Transverse colon (tissue), 4 donors: ENCODE results near the gene MYPN. TPM values are rescaled to one million over a fixed set of nuclear protein-coding genes. Genes with fewer than 3 reads are reported as not detected.
A peak's percentile ranks its signal among the peaks of the same experiment; 100 is the strongest.

ENCODE experiments used
- DNase-seq: peaks from one replicate; pipeline ENCODE4 v3.0.0-alpha.2; 2019
- H3K27ac ChIP-seq, 4 donors: fragments of 200-600 bp; sonication (generic); 2 replicates each; pipeline ENCODE4 v1.5.1; 2016 to 2018; ENCODE audit warnings: inconsistent platforms in 4 of 4
- H3K27me3 ChIP-seq: fragments of 200-600 bp; sonication (generic); 2 replicates; pipeline ENCODE4 v1.5.1; 2017; ENCODE audit warnings: inconsistent platforms
- H3K36me3 ChIP-seq, 4 donors: fragments of 200-600 bp; sonication (generic); 2 replicates each; pipeline ENCODE4 v1.5.1; 2017 to 2019; ENCODE audit warnings: inconsistent platforms in 4 of 4
- H3K4me1 ChIP-seq, 4 donors: fragments of 200-600 bp; sonication (generic); 2 replicates each; pipeline ENCODE4 v1.5.1; 2017 to 2020; ENCODE audit warnings: inconsistent platforms in 4 of 4
- H3K4me3 ChIP-seq, 4 donors: fragments of 200-600 bp; sonication (generic); 1 replicate in 1 of 4; 2 replicates in 3 of 4; pipeline versions ENCODE4 v1.5.1 to v1.6.1; 2017 to 2019; ENCODE audit warnings: inconsistent platforms in 4 of 4
- H3K9me3 ChIP-seq, 2 donors: fragments of 200-600 bp; sonication (generic); 2 replicates each; pipeline ENCODE4 v1.5.1; 2017 to 2019; ENCODE audit warnings: inconsistent platforms in 2 of 2
- CTCF ChIP-seq, 5 experiments: fragments of 200-600 bp in 3 of 5; fragments of 450-650 bp in 2 of 5; sonication (generic) in 3 of 5; IDR thresholded peaks; 1 replicate in 2 of 5; 2 replicates in 3 of 5; pipeline ENCODE4 v1.5.1; 2016 to 2017; ENCODE audit warnings: antibody characterized with exemption in 5 of 5, inconsistent platforms in 3 of 5, mild to moderate bottlenecking in 2 of 5, moderate library complexity in 1 of 5
- EP300 ChIP-seq: sonication (generic); formaldehyde crosslinking; IDR thresholded peaks from one replicate; pipeline ENCODE4 v1.6.1; 2017; ENCODE audit warnings: antibody characterized with exemption, low read depth
- POLR2A ChIP-seq: fragments of 450-650 bp; IDR thresholded peaks from one replicate; pipeline ENCODE4 v1.6.1; 2016; ENCODE audit warnings: antibody characterized with exemption, mild to moderate bottlenecking, moderate library complexity
- POLR2AphosphoS5 ChIP-seq, 3 donors: sonication (generic); formaldehyde crosslinking; IDR thresholded peaks; one replicate each; pipeline ENCODE4 v1.6.1; 2016; ENCODE audit warnings: antibody characterized with exemption in 3 of 3
- WGBS, 2 donors: methylation state at CpG; one replicate each; pipeline ENCODE4 v1.1.5; 2018; ENCODE audit warnings: low coverage in 1 of 2; 5-methylcytosine and 5-hydroxymethylcytosine counted together
- in situ Hi-C, 4 donors: fragments of 200-750 bp; cut with MboI; loops; one replicate each; pipeline versions ENCODE4 v1.15.0 to v1.15.1; 2017; ENCODE audit warnings: low sequenced_read_pairs in 3 of 4, low pct_ligation_motif_present in 1 of 4, low pct_unique_long_range_greater_than_20kb in 1 of 4
- intact Hi-C: fragments of 100-400 bp; cut with DNase I; formaldehyde crosslinking; loops from one replicate; pipeline ENCODE4 v1.15.1; 2023; ENCODE audit warnings: low total_unique reads
- total RNA-seq, 4 donors: library from RNA; depleted of rRNA; stranded (reverse); fragments of >200 nt; gene quantifications; one replicate each; pipeline ENCODE4 v1.1.0, GENCODE V29; 2016

MYPN gene
- 1 to 10 TPM in 1 of 4 donors, under 1 TPM in 2, not detected in 1; 0.27 to 1.5 (median 0.79) TPM for total RNA-seq

GRCh38 chr10:68109331-68109730 is at the start of gene MYPN:
Gene MYPN, plus strand, starts transcription at chr10:68109488. Its CDS starts 11,951 bp downstream, at chr10:68121439.
- TF ChIP-seq POLR2A, result no peak
- TF ChIP-seq CTCF (IDR thresholded peaks at IDR 0.05), result no peak
- TF ChIP-seq POLR2AphosphoS5 (IDR thresholded peaks at IDR 0.05), result no peak
- no peak for TF ChIP-seq EP300
- H3K9me3 ChIP-seq, result no peaks in the 10 kb centered on the region
- H3K27ac ChIP-seq, result no peak within 1 kb of the TSS
- in situ Hi-C loops, result no loop called here
- no peaks in the 10 kb centered on the region for H3K4me1 ChIP-seq
- no peaks in the 10 kb centered on the region for H3K27me3 ChIP-seq
- H3K4me3 ChIP-seq, result no peak within 1 kb of the TSS
- no peak for DNase-seq
- 80 to 82% methylated on average over 3 of the region's 3 CpGs for WGBS, 2 donors
- intact Hi-C loops, result no loop called here
- no peaks in the 10 kb centered on the region for H3K36me3 ChIP-seq

- in situ Hi-C loops, result loop anchor here in 1 of 4 donors (25.0 kb wide), 1 partner anchor 180 kb away; the partner anchor contains the start of gene SIRT1
Measured at GRCh38 chr10:68067029-68067428, 42.3 kb upstream of the MYPN start.

GRCh38 chr10:68067508-68067907 is 41.8 kb upstream of the MYPN start:
- WGBS, 2 donors, result 66 to 75% methylated on average over 3 of the region's 3 CpGs
- TF ChIP-seq EP300, result no peak
- TF ChIP-seq CTCF (IDR thresholded peaks at IDR 0.05), result no peak
- TF ChIP-seq POLR2A, result no peak
- no peak for TF ChIP-seq POLR2AphosphoS5 (IDR thresholded peaks at IDR 0.05)
- no peak overlapping the region for H3K4me3 ChIP-seq
- H3K36me3 ChIP-seq, result peaks cover 0 to 9% (median 0%) of the 10 kb centered on the region in 4 donors
- intact Hi-C loops, result no loop called here
- H3K9me3 ChIP-seq, result no peaks in the 10 kb centered on the region
- DNase-seq, result no peak
- H3K27me3 ChIP-seq, result no peaks in the 10 kb centered on the region
- no peak overlapping the region for H3K27ac ChIP-seq
- H3K4me1 ChIP-seq, result peaks cover 0 to 17% (median 6%) of the 10 kb centered on the region in 4 donors
- in situ Hi-C loops, result loop anchor here in 1 of 4 donors (25.0 kb wide), 1 partner anchor 180 kb away; the partner anchor contains the start of gene SIRT1

More at GRCh38 chr10:68067029-68067428, 42.3 kb upstream of the MYPN start:
- Histone ChIP-seq H3K4me1 (peaks cover 0 to 12% (median 1%) of the 10 kb centered on the region in 4 donors), H3K4me3 (no peak overlapping the region), H3K27ac (no peak overlapping the region), H3K27me3 (no peaks in the 10 kb centered on the region), H3K36me3 (peaks cover 0 to 9% (median 0%) of the 10 kb centered on the region in 4 donors), H3K9me3 (no peaks in the 10 kb centered on the region)
- intact Hi-C loops, result no loop called here
- 71 to 74% methylated on average over 4 of the region's 4 CpGs for WGBS, 2 donors
- DNase-seq, result no peak
- TF ChIP-seq POLR2AphosphoS5 (IDR thresholded peaks at IDR 0.05) (no peak), CTCF (IDR thresholded peaks at IDR 0.05) (no peak), EP300 (no peak), POLR2A (no peak)

- Histone ChIP-seq H3K27ac (peak overlapping the region; percentile 96 to 100 (median 98)), H3K4me3 (peak overlapping the region; percentile 62 to 99 (median 82)), H3K4me1 (peaks cover 11 to 37% (median 26%) of the 10 kb centered on the region in 4 donors), H3K36me3 (peaks cover 0 to 9% (median 0%) of the 10 kb centered on the region in 4 donors), H3K27me3 (no peaks in the 10 kb centered on the region), H3K9me3 (no peaks in the 10 kb centered on the region)
- WGBS, 2 donors, result 6 to 8% methylated on average over 3 of the region's 3 CpGs
- intact Hi-C loops, result no loop called here
- no peak for DNase-seq
- TF ChIP-seq EP300, result no peak
- no peak for TF ChIP-seq CTCF (IDR thresholded peaks at IDR 0.05)
- no peak for TF ChIP-seq POLR2AphosphoS5 (IDR thresholded peaks at IDR 0.05)
- no peak for TF ChIP-seq POLR2A
- in situ Hi-C loops, result loop anchor here in 1 of 4 donors (25.0 kb wide), 1 partner anchor 186 kb away; the partner anchor contains the start of gene SIRT1
Measured at GRCh38 chr10:68073631-68074030, 35.7 kb upstream of the MYPN start.
